HG03378 (cell line): ENCODE measurements around the gene TMEM63A.
A peak's percentile ranks its signal among the peaks of the same experiment; 100 is the strongest.
"Not testable (repeated sequence)": the region's sequence is repeated elsewhere in the genome, so short reads cannot be mapped to it uniquely, and the experiment has no call there.

Source experiments
- ATAC-seq: cut with Tn5 transposase; IDR thresholded peaks from one replicate; pipeline ENCODE4 v1.9.1; 2021; ENCODE audit warnings: mild to moderate bottlenecking, moderate library complexity; ENCODE audit not compliant: unreplicated experiment

Gene TMEM63A

DNA sequence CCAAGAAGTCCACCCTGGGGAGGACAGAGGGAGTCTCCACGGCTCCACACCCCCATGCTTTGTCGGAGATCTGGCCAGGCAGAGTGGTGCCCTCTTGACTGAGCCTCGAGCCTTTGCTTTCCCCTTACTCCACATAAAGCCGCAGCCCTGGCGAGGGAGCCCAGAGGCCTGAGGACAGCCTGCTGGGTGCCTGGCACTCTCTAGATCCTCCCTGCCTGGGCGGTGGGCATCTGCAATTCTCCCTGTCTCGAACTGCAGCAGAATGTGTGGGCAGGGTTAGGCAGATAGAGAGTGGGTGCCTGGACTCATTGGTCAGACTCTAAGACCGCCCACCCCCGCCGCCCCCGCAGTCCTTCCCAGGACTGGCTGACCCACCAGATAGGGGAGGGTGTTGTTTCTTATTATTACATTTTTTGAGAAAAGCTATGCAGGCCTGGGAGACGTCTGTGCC, 58.3 kb downstream of the TMEM63A start:
- ATAC-seq, result no peak

DNA sequence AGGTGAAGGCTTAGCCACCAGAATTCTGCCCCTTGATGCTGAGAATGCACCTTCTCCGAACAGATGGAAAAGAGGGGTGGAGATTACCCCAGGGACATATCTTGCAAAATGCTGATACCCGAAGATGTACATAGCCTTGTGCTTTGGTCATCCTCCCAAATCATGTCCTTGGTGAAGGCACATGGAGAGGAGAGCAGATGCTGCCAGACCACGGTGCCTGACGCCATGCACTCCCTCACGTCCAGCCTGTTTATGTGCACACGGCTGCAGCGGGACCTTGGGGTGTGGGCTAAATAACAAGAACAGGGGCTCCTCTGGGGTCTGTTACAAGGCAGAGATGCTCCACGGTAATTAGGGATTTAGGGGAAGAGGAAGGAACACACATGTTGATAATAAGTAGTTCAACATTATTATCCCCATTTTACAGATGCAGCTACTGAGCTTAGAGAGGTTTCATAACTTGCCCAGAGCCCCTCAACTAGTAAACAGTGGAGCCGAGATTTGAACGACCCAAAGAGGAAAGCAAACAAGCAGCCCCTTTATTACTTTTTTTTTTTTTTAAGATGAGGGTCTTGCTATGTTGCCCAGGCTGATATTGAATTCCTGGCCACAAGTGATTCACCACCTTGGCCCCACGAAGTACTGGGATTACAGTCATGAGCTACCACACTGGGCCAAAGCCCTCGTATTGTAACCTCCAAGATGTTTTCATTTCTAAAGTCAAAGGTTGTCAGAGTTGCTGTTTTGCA, 59.4 kb downstream of the TMEM63A start:
- ATAC-seq, result no peak

DNA sequence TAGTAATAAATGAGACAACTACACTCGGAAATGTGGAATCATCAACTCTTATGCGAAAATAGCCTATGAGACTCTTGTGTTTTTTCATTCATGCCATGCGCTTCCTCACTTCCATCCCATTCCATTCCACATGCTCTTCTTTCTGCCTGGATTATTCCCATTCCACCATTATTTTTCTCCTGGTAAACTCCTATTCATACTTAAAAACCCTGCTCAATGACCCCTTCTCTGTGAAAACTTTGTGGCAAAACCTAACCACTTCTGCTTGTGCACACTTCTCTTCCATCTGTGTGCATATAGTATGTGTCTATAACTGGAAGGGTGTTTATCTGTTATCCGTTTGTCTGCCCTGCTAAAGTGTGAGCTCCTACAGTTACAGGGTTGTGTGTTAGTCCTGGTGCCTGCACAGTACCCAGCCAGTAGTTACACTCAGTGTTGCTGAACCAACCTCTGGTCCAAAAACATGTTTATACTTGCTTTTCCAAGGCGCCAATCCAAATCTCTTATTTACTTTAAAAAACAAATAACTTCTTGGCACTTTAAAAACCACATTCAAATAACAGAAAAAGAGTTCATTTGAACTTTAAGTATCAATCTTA, 61.6 kb downstream of the TMEM63A start:
- ATAC-seq, result no peak

DNA sequence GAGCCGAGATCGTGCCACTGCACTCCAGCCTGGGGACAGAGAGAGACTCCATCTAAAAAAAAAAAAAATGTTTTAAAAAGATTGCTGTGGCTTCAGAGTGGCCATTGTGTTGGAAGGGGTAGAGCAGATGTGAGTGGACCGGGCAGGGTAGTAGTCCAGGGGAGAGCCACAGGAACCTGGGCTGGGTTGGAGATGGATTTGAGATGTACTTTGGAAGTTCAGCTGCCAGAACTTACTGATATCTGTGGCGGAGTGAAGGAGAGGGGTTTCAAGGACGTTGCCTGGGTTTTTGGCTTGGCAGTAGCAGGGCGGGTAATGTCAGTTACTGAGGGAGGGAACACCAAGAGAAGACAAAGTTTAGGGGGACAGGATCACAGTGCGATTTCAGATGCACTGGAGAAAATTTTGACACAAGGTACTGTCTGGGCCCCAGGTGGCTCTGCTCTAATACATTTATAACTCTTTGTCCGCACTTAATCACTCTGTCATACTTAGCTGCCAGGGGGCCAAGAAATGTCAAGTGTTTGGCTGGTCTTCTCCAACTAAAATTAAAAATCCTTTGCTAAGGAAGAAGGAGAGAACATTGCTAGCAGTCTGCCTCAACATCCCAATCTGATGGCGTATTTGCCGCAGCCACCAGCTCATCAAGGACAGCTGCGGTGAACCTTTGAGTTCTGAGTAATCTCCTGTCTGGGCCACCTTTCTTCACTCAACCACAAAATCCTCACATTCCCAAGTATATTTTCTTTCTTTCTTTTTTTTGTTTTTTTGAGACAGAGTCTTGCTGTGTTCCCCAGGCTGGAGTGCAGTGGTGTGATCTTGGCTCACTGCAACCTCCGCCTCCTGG, 62.6 kb downstream of the TMEM63A start:
- ATAC-seq, result no peak

DNA sequence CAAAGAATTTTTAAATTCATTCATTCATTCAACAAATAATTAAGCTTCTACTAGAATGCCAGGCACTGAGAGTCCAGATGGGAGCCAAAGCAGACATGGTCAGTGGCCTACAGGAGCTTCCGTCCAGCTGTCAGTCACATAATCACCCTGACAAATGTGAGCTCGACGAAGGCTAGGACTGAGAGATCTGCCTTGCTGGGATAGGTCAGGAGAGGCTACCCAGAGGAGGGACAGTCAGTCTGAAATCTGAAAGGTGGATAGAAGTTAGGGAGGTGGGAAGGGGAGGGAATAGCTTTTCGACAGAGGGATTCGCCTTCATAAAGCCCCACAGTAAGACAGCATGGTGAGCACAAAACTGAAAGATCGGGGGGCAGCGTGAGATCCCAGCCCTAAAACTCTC, 64.0 kb downstream of the TMEM63A start:
- ATAC-seq, result no peak

DNA sequence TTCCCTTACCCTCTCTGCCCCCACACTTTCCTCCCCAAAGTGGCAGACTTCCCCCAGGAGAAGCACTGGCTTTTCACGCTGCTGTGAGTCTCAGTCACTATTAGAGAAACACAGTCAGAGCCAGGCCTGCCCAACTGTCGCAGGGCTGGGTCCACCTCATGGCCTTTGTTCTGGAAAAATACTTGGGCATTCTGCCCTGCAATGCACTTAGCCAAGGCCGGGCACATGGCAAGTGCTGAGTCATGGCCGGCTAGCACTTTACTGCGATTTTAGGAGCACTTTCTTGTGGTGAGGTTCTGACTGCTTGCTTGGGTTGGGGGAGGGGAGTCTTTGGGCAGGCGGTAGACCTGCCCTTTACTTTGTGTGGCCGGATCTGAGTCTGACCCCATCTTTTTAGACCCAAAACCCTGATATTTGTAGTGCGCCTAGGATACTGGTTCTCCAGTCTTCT, 64.5 kb downstream of the TMEM63A start:
- ATAC-seq, result no peak

DNA sequence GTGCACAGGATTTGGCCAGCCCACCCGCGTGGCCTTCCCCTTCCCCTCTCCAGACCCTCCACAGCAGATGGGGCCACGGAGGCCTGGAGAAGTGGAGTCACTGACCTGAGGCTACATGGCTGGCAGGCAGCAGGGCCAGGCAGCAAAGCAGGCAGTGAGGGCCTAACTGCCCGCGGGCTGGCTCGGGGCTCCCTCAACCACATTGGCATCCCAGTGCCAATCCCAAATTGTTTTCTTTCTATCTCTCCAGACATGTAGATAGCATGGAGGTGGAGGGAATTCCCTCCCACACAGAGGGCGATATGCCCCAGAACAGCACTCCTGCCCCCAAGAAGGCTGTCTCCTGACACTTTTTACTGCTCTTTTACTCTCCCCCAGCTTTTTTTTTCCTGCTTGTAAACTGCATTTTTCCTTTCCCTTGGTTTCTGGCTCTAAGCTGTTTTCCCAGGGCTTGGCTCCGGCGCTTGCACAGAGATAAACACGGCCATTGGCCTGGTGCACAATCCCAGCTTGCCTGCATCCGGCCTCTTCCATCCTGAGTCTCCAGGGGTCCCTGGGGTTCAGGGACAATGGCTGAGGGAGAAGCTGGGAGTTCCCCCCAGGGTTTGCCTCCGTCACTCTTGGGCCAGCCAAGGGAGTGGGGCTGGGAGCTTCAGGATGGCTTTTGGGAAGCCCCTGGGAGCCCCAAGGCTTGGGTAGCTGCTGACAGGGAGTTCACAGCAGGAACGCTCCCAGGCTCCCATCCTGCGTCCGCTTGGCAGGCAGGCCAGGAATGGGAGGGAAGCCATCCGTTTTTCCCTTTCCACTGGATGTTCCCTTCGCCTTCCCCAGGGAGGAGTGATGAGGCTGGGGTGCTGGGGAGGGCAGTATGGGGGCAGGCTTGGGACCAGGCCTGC, 65.3 kb downstream of the TMEM63A start:
- ATAC-seq, result no peak

DNA sequence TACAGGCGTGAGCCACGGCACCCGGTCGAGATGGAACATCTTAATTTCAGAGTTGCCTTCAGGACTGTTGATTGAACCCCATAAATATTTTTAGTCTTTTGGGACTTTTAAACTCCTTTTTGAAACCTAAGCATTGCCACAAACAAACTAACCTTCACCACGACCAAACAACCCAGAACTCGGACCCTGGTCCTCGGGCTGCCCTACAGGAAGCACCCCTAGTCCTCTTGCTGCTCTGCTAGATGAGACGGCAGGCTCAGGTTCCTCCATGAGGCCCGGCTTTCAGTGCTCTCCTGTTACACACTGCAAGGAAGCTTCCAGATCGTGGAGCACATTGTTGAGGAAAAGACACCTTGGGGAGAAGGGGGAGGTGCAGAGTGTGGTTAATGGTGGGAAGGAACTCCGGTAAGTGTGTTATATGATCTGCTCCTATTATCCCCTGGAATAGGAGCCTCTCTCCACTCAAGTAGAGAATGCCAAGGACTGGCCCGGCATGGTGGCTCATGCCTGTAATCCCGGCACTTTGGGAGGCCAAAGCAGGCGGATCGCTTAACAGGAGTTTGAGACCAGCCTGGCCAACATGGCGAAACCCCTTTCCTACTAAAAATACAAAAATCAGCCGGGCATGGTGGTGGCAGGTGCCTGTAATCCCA, 66.5 kb downstream of the TMEM63A start:
- no peak for ATAC-seq

DNA sequence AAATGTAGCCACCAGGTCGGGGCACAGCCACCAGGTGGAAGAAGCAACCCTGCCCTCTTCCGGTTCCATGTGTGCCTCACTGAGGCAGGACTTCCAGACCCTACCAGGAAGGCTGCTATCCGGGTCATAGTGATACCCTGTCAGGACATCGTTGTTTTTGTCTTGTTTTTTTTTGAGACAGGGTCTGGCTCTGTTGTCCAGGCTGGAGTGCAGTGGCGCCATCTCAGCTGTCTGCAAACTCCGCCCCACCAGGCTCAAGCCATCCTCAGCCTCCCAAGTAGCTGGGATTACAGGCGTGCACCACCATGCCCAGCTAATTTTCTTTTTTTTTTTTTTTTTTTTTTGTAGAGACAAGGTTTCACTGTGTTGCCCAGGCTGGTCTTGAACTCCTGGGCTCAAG, 67.1 kb downstream of the TMEM63A start:
- not testable (repeated sequence) for ATAC-seq

DNA sequence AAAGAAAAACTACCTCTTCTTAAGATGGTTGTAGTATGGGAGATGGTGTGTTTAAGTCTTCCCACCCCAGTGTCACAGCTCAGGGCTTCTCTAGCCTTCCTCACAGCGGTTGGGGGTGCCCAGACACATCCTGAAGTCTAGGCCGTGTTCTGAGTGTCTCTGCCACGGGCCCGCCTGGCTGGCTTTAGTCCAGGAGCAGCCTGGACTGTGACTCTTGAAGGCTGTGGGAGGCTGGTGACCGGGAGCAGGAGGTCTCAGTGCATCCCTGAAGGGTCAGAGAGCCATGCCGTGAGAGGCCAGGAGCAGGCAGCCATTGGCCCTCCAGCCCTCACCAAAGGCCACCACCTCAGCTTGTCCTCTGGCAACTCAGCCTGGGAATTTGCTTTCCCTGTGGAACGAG, 67.8 kb downstream of the TMEM63A start:
- ATAC-seq, result no peak

DNA sequence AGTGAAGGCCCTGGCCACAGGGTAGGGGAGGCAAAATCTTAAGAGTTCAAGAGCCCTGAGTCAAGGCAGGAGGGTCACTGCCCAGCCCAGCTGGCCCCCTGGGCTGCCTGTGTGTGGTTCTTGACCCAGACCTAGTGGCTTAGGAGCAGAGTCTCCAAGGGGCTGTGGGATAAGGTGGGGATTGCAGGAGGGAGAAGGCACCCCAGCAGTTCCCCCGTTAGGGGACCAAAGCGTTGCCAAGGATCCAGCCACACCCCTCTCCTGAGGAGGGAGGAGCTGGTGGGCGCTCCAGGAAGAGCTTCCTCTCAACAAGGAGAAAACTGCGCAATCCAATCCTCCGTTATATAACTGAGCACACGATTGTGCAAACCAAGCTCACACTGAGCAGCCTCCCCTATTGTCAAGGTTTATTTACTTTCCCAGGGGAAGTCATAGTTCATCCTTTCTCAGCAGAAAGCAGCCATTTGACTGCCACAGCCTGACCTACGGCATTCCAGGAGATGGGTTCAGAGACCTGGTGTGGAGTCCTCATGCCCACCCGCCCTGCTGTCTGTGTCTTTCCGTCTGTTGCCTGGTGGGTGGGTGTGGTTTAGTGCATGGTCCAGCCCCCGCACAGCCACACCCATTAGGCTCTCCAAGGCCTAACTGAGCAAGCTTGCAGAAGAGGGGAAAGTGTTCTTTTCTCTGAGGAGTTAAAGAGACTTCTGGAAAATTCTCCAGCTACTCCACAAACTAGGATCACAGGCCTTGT, 68.8 kb downstream of the TMEM63A start:
- no peak for ATAC-seq

DNA sequence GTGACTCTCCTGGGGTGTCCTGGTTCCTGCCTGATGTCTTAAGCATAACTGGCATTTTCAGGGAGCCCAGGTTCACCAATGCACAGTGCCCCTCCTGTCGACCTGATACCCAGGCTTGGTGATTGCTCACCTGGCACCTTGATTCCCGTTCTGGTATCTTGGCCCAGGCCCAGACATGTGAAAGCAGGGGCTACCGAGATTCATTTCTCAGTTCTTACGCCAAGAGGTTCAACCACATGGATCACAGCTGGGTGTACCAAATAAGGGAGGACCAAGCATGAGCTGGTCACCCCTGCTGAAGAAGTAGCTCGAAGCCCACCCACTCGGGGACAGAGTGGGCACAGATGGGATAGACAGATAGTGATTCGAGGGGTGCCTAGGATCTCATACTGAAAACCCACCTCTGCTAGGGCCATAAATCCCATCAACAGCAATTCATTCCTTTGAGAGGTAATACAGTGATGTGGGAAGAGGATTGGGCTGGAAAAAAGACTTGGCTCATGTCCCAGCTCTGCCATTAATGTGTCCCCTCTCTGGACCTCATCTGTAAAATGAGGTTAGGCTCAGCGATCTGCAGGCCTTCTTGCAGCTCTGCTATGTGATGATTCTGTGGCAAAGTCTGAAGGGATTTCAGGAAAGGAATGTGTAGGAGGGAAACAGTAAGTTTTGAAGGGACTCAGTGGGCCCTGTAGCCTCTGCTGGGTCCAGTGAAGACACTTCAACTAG, 69.5 kb downstream of the TMEM63A start:
- ATAC-seq, result no peak

DNA sequence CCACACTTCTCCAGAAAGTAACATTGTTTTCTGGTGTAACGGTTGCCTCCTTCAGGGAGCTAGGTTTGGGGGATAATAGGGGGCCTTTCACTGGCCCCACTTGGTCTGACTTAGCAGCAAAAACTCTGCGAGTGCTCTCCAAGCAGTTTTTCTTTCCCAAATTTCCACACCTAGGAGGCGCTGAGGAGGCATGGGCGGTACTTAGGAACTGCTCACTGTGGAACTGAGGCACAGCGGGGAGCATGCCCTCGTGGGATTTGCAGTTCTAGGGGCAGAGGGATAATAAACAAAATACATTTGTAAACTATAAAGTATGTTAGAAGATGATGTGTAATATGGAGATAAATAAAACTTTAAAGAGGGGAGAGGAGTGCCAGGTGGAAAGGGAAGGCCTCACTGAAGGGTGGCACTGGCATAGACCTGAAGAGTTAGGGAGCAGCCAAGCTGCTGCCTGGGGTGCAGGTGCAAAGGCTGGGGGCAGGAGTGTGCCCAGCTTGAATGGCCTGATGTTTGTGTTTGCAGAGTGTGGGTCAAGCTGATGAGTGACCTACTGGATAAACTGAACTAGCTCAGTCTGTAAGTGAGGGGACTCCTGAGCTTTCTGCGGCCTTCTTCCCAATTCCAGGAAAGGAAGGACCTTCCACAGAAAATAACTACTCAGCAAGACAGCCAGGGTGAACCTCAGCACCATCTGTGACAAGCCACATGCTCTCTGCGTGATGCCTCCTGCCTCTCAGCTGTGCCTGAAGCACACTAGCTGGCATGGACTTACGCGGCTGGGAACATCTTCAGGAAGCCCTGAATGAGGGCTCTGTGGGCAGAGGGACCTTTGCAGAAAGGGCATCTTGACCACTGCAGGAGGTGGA, 70.3 kb downstream of the TMEM63A start:
- ATAC-seq, result no peak

DNA sequence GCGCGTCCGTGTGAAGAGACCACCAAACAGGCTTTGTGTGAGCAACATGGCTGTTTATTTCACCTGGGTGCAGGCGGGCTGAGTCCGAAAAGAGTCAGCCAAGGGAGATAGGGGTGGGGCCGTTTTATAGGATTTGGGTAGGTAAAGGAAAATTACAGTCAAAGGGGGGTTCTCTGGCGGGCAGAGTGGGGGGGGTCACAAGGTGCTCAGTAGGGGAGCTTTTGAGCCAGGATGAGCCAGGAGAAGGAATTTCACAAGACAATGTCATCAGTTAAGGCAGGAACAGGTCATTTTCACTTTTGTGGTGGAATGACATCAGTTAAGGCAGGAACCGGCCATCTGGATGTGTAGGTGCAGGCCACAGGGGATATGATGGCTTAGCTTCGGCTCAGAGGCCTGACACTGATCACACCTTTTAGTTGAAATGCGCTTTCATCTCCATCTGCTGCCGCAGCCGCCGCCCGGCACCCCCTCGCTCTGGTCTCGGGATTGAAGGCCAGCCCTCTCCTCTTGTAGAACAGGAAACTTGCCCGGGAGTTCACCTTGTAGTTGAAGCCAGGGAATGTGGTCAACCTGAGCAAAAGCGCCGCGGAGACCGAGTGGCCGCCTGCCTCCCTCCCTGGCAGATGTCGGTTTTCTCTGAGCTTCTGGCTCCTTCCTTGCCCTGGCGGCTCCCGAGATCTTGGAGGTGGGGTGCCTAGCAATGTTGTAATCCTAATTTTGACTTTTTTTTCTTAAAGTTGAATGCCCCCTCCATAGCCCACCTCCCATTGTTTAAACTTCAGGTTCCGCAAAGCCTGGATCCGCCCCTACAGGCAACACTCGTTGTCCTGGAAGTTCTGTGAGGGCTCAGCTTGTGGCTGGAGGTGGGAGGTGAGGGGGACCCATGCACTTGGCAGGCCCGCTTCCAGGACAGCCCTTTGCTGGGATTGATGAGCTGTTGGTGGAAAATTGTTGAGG, 71.3 kb downstream of the TMEM63A start:
- not testable (repeated sequence) for ATAC-seq

DNA sequence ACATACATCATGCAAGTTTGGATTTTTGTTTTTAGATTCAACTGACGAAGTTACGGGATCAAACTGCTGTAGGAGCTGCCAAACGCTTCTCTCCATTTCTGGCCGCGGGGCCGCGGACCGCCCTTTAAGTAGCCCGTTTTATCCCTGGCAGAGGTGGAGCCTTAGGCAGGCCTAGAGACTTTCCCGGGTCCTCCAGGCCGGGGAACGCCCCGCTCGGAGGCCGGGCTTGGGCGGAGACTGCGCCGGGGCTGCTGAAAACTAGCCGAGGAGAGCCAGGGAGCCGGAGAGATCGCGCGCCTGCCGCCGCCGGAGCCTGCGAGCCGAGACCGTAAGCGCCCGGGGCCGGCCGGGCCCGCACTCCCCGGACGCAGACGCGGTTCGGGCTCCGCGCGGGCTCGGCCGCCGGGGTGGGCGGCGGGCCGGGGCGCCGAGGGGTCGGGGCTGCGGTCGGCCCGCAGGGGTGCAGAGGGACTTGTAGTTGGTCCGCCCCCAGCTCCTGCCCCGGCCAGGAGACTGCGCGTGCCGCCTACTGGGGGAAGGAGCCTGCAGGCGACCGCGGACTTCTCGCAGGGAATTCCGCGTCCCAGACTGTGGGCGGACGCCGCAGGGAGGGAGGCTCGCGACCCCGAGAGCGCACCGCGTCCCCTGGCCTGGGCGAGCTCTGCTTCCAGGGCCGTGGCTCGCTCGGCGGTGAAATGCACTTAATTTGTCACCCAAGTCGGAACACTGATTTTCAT, 72.2 kb downstream of the TMEM63A start, which contains the start of gene EPHX1:
Gene EPHX1 (plus strand): TSS at position 283 of the 737 bp plus-strand sequence. CDS start 18,606 bp downstream, outside the sequence.
- peak; percentile 95 for ATAC-seq

DNA sequence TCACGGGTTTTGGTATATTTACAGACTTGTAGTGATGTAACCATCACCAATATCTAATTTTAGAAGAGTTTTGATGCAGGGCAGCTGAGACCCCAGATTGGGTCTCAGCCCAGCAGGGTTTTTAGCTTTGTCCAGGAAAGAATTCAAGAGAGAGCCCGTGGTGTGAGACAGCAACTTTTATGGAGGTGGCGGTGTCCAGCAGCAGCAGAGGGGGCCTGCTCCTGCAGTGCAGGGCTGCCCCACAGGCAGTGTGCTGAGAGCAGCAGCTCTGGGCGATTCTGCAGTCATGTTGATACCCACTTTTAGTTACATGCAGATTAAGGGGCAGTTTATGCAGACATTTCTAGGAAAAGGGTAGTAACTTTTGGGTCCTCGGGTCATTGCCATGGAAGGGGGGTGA, 74.0 kb downstream of the TMEM63A start:
- no peak for ATAC-seq
